ENCODE measurements around the gene COBL. TPM values are rescaled to one million over a fixed set of nuclear protein-coding genes. Genes with fewer than 3 reads are reported as not detected.

Gene COBL
- total and polyA plus RNA-seq, 9 of the 15 experiments (the other 6 are each of a cell fraction or from before 2014, with no cell fraction given), result 0.01 to 2.4 (median 0.09) TPM; not detected in 3

- TF ChIP-seq TSHZ1 (CRISPR knock-in tag; IDR thresholded peaks at IDR 0.05) (no peak), SIRT6 (IDR thresholded peaks at IDR 0.05; ENCODE audit: low read depth, low read length) (no peak), ZNF347 (CRISPR knock-in tag; IDR thresholded peaks at IDR 0.05; ENCODE audit: low read depth) (no peak)
Observed at GRCh38 chr7:51292596-51292995, 24.0 kb downstream of the COBL start (continued).

- WGBS (ENCODE audit: insufficient coverage, low coverage, missing lambda C conversion rate), result 7% methylated on average over 10 of the region's 10 CpGs
- H3K4me3 ChIP-seq, result no peak overlapping the region
- no peaks in the 10 kb centered on the region for H3K9me1 ChIP-seq (ENCODE audit: control insufficient read depth, insufficient read depth, low read length)
- peaks cover 0 to 11% of the 10 kb centered on the region in 2 experiments; a peak in 1 of 5 replicates for H3K27me3 ChIP-seq (ENCODE audit: control insufficient read depth in 2 of 2, insufficient read depth in 2 of 2, low read length in 2 of 2)
- CTCF ChIA-PET (ENCODE audit: low intra/inter-chr PET ratio), result no interaction called here
- ATAC-seq (no peak), DNase-seq (ENCODE audit: extremely low read depth in 1 of 4, low spot score in 3 of 4) (no peak), FAIRE-seq (no peak)
- intact Hi-C loops (cut with micrococcal nuclease) (no loop called here), in situ Hi-C loops (cut with MboI) (no loop called here)
- H3K27ac ChIP-seq (ENCODE audit: extremely low read depth, low read depth, low read length), result no peak overlapping the region
- no peak overlapping the region for H3K4me2 ChIP-seq (ENCODE audit: insufficient read depth, low read length)
- no TSS peak for BruUV-seq (replicated peaks)
- H3K36me3 ChIP-seq (ENCODE audit: control insufficient read depth, insufficient read depth, low read length), result no peaks in the 10 kb centered on the region
- no peaks in the 10 kb centered on the region for H3K9me3 ChIP-seq (replicated peaks; ENCODE audit: control insufficient read depth, insufficient read depth, low read depth, low read length)
- no peaks in the 10 kb centered on the region for H3K4me1 ChIP-seq (replicated peaks in 1 of 2; ENCODE audit: control insufficient read depth in 2 of 2, insufficient read depth in 2 of 2, low read length in 2 of 2)
- H4K20me1 ChIP-seq (replicated peaks; ENCODE audit: control insufficient read depth, insufficient read depth, low read length), result no peaks in the 10 kb centered on the region
- no peaks in the 10 kb centered on the region for H3K79me2 ChIP-seq (ENCODE audit: control insufficient read depth, insufficient read depth, low read length)
- no peak overlapping the region for H3K9ac ChIP-seq (ENCODE audit: insufficient read depth in 1 of 2, low read depth in 2 of 2, low read length in 2 of 2)
- POLR2A ChIA-PET, result interaction anchor here (0.6 to 1.3 kb wide), 2 partner anchors 9 to 12 kb away, joined by 3 read pairs; no protein-coding TSS in a partner anchor
- no peak overlapping the region for H2AFZ ChIP-seq (ENCODE audit: low read depth, low read length)
- TF ChIP-seq MTA1 (IDR thresholded peaks at IDR 0.05; ENCODE audit: borderline replicate concordance), result no peak
- no peak for TF ChIP-seq ZNF740 (CRISPR knock-in tag; IDR thresholded peaks at IDR 0.05)
- no peak for TF ChIP-seq ZNF740 (tag; IDR thresholded peaks at IDR 0.05)
- TF ChIP-seq TAF1 (IDR thresholded peaks at IDR 0.05; ENCODE audit: control insufficient read depth, extremely low read depth, insufficient read depth, low read length, severe bottlenecking), result no peak
- no peak for TF ChIP-seq E2F6 (IDR thresholded peaks at IDR 0.05; ENCODE audit: borderline replicate concordance in 1 of 2, extremely low read depth in 1 of 2, insufficient read depth in 1 of 2, insufficient read length in 1 of 2, low read depth in 1 of 2, low read length in 1 of 2, poor library complexity in 1 of 2, severe bottlenecking in 1 of 2)
- no peak for TF ChIP-seq ZNF263 (CRISPR knock-in tag; IDR thresholded peaks at IDR 0.05; ENCODE audit: borderline replicate concordance)
- no peak for TF ChIP-seq NR2C1 (IDR thresholded peaks at IDR 0.05)
- no peak for TF ChIP-seq NR2C1 (tag; IDR thresholded peaks at IDR 0.05)
- TF ChIP-seq ZNF830 (CRISPR knock-in tag; IDR thresholded peaks at IDR 0.05), result no peak
Observed at GRCh38 chr7:51290702-51291540, 25.7 kb downstream of the COBL start.
